Neural crest cell (in vitro differentiated cells): ENCODE results near the gene OR2F2. TPM values are rescaled to one million over a fixed set of nuclear protein-coding genes. Genes with fewer than 3 reads are reported as not detected.

Experiments
- DNase-seq: peaks from one replicate; pipeline ENCODE4 v3.0.0; 2021; ENCODE audit warnings: low read depth, mixed read lengths, low spot score
- H3K27ac Mint-ChIP-seq: one replicate; pipeline ENCODE4 v1.8.0; 2021; ENCODE audit warnings: mild to moderate bottlenecking, mixed read lengths; ENCODE audit not compliant: unreplicated experiment
- H3K27me3 Mint-ChIP-seq: 2 replicates; pipeline ENCODE4 v1.8.0; 2021; ENCODE audit warnings: low read depth, mild to moderate bottlenecking, mixed read lengths
- H3K36me3 Mint-ChIP-seq: 2 replicates; pipeline ENCODE4 v1.8.0; 2021; ENCODE audit warnings: low read depth, mild to moderate bottlenecking, mixed read lengths
- H3K4me1 Mint-ChIP-seq: 2 replicates; pipeline ENCODE4 v1.8.0; 2021; ENCODE audit warnings: mixed read lengths
- H3K4me3 Mint-ChIP-seq: one replicate; pipeline ENCODE4 v1.8.0; 2021; ENCODE audit warnings: mild to moderate bottlenecking, mixed read lengths
- H3K9me3 Mint-ChIP-seq: 2 replicates; pipeline ENCODE4 v1.8.0; 2021; ENCODE audit warnings: mixed read lengths
- total RNA-seq: library from RNA; stranded (reverse); gene quantifications from 2 replicates; pipeline ENCODE4 v1.2.1, GENCODE V29; 2021
- TF ChIP-seq, protein P1 (sequence below): fragments of 200-600 bp; sonication (generic); conservative IDR thresholded peaks from 2 replicates; pipeline ENCODE4 v1.5.0; 2021; ENCODE audit warnings: antibody characterized with exemption, mild to moderate bottlenecking

Gene OR2F2
- total RNA-seq, 1 donor from 2014 or later, result not detected

DNA sequence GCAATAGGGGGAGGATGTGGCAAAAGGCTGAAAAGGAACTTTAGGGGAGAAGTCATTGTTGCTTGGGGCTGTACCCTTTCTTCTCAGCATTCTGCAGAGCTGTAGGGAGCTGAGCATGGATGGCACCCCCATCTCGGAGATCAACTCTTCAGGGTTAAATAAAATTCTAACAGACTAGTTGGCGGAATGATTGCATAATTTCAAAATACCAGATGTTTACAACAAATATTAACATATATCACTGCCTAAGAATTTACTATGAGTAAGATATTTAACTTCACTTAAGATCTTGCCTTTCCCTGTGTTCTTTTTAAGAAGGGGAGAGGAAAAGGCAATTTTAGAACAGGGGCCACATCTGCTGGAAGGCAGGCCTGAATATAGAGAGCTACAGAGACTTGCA is 19.1 kb downstream of the OR2F2 start:
- Mint-ChIP-seq H3K4me3 (no peak overlapping the region), H3K27ac (no peak overlapping the region), H3K36me3 (no peaks in the 10 kb centered on the region)

DNA sequence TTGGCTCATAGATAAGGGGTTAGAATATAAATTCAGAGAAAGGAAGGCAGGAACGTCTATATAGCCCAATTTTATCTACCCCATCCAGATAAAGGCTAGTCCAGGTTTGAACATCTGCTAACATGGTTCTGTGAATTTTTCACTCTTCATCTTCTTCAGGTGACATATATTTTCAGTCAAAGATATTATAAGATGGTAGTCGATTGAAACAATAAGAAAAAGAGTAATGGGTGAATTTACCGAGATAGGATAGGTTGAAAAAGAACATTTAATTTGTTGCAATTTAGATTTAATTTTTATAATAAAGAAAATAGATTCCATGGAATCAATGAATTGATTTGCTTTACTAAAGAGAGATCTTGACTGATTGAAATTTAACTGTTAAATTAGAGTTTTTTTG is 19.5 kb downstream of the OR2F2 start, which contains the start of gene OR2F1:
OR2F1 (plus strand) TSS at position 301 of the 400 bp plus-strand sequence. CDS start 5,127 bp downstream, outside the sequence.
- H3K27me3 Mint-ChIP-seq, result peaks cover 2% of the 10 kb centered on the region
- peaks cover 10% of the 10 kb centered on the region for H3K4me1 Mint-ChIP-seq
- TF ChIP-seq, protein P1, sequence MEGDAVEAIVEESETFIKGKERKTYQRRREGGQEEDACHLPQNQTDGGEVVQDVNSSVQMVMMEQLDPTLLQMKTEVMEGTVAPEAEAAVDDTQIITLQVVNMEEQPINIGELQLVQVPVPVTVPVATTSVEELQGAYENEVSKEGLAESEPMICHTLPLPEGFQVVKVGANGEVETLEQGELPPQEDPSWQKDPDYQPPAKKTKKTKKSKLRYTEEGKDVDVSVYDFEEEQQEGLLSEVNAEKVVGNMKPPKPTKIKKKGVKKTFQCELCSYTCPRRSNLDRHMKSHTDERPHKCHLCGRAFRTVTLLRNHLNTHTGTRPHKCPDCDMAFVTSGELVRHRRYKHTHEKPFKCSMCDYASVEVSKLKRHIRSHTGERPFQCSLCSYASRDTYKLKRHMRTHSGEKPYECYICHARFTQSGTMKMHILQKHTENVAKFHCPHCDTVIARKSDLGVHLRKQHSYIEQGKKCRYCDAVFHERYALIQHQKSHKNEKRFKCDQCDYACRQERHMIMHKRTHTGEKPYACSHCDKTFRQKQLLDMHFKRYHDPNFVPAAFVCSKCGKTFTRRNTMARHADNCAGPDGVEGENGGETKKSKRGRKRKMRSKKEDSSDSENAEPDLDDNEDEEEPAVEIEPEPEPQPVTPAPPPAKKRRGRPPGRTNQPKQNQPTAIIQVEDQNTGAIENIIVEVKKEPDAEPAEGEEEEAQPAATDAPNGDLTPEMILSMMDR, result no peak
- H3K36me3 Mint-ChIP-seq, result no peaks in the 10 kb centered on the region
- no peak within 1 kb of the TSS for H3K27ac Mint-ChIP-seq
- no peak within 1 kb of the TSS for H3K4me3 Mint-ChIP-seq
- peaks cover 5% of the 10 kb centered on the region for H3K9me3 Mint-ChIP-seq
- no peak for DNase-seq

More for the DNA sequence above, 19.1 kb downstream of the OR2F2 start:
- peaks cover 10% of the 10 kb centered on the region for H3K4me1 Mint-ChIP-seq
- peaks cover 8% of the 10 kb centered on the region for H3K9me3 Mint-ChIP-seq
- TF ChIP-seq, protein P1, result no peak
- DNase-seq, result no peak
- H3K27me3 Mint-ChIP-seq, result peaks cover 2% of the 10 kb centered on the region

DNA sequence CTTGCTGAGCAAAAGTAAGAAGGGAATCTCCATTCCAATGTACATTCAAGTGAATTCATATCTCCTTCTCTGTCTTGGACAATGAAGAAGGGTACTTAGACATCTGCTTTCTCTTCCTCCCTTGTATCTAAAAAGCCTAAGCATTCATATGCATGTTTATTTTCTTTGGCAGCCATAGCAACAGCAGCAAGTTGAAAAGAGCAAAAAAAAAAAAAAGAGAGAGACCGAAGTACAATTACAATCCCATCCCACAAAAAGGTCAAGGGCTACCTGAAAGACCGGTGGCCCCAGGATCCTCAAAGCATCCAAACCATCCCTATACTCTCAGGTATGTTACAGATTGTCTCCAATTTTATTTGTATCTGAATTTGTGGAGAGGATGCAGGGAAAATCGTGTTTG is 23.7 kb downstream of the OR2F2 start:
- Mint-ChIP-seq H3K9me3 (peaks cover 2% of the 10 kb centered on the region), H3K4me3 (no peak overlapping the region), H3K36me3 (no peaks in the 10 kb centered on the region), H3K4me1 (peaks cover 10% of the 10 kb centered on the region), H3K27ac (no peak overlapping the region), H3K27me3 (peaks cover 2% of the 10 kb centered on the region)
- DNase-seq, result no peak
- TF ChIP-seq, protein P1, result no peak

DNA sequence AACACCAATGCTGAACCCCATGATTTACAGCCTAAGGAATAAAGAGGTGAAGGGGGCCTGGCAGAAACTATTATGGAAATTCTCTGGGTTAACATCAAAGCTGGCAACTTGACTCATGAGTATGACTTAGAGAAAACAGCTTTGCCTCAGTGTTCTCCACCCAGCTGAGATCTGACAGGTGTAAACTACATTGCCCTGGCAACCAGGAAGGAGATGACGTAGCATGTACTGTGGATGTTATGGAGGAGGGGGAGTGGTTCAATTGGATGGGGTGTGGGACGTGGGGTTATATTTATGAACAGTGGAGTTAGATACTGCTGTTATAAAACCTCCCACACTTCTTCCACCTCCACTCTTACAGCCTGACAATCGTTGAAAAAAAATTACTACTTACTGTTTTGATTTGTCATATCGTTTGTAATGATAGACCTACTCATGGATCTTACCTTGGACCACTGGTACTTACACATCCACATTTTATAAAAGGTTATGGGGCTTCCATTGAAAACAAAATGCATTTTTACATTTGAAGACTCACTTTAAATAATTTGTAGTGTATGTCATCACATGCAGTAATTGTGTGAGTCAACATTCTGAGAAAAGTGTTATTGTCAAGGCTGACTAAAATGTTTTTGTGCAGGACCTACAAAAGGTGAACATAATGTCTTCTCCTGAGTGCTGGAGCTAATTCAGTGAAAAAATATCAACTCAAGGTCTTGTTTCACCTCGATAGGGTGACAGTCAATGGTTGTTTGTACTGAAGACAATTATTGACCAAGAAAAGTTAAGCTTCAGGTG is 26.0 kb downstream of the OR2F2 start:
- no peak overlapping the region for H3K4me3 Mint-ChIP-seq
- TF ChIP-seq, protein P1, result no peak
- no peak overlapping the region for H3K27ac Mint-ChIP-seq
- H3K9me3 Mint-ChIP-seq, result peaks cover 2% of the 10 kb centered on the region
- H3K27me3 Mint-ChIP-seq, result peaks cover 2% of the 10 kb centered on the region
- DNase-seq, result no peak
- peaks cover 10% of the 10 kb centered on the region for H3K4me1 Mint-ChIP-seq
- no peaks in the 10 kb centered on the region for H3K36me3 Mint-ChIP-seq

DNA sequence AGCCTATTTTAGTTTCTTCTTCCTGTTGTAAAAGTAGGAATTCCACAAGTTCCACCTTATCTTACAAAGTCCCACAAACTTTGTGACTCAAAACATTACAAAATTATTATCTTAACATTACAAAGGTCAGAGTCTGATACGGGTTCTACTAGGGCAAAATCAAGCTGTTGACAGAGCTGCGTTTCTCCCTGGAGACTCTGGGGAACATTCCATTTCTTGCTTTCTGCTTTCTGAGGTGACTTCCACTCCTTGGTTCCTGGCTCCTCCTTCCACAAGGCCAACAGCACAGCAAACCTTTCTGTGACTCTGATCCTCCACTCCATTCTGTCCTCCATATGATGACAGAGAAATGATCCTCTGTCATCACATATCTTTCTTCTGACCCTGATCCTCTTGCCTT is 30.2 kb downstream of the OR2F2 start:
- DNase-seq, result no peak
- H3K27ac Mint-ChIP-seq, result no peak overlapping the region
- TF ChIP-seq, protein P1, result no peak
- H3K36me3 Mint-ChIP-seq, result no peaks in the 10 kb centered on the region
- peaks cover 2% of the 10 kb centered on the region for H3K9me3 Mint-ChIP-seq
- no peaks in the 10 kb centered on the region for H3K27me3 Mint-ChIP-seq
- H3K4me1 Mint-ChIP-seq, result no peaks in the 10 kb centered on the region
- no peak overlapping the region for H3K4me3 Mint-ChIP-seq
